Measurements from ENCODE around the gene GALNT17. TPM values are rescaled to one million over a fixed set of nuclear protein-coding genes. Genes with fewer than 3 reads are reported as not detected.

Gene GALNT17
- polyA plus RNA-seq, 2 of the 4 experiments (the other 2 are of a cell fraction) = not detected

DNA sequence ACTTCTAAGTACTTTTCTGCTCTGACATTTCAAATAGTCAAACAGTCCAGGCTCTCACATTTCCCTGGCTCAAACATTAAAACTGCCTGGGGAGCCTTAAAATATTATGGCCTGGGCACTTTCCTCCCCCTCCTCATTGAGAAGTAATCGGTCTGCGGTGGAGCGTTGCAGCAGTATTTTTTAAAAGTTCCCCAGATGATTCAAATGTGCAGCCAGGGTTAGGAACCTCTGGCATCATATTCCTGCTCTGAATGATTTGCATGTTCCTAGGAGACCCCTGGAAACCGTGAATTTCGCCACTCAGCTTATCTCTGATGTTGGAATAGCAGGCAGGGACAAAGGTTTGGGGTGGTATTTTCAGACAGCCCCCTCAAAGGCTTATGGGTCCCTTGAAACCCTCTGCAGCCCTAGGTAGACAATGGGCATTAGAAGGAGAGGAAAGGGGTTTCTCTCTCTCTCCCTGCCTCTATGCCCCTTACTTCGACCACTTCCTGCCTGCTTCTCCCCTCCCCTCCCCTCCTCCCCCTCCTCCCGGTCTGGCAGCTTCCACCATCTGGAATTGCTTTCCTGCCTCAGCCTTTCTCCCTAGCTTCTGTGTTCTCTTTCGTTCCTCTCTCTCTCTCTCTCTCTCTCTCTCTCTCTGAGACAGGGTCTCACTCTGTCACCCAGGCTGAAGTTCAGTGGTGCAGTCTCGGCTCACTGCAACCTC is 622.2 kb downstream of the GALNT17 start:
- TF ChIP-seq HDAC2 (IDR thresholded peaks at IDR 0.05) (no peak), MYC (IDR thresholded peaks at IDR 0.05; ENCODE audit: borderline replicate concordance, low read length) (no peak), MAFK (IDR thresholded peaks at IDR 0.05; ENCODE audit: partially characterized antibody) (no peak), FOSB (CRISPR knock-in tag; IDR thresholded peaks at IDR 0.05) (no peak), CBX8 (IDR thresholded peaks at IDR 0.05) (no peak), HEYL (CRISPR knock-in tag; IDR thresholded peaks at IDR 0.05) (no peak), KDM1A (IDR thresholded peaks at IDR 0.05; ENCODE audit: low read depth) (no peak), ESRRA (IDR thresholded peaks at IDR 0.05; ENCODE audit: borderline replicate concordance, low read length) (no peak), ZC3H11A (IDR thresholded peaks at IDR 0.05) (no peak), POLR2A (IDR thresholded peaks at IDR 0.05; ENCODE audit: low read length) (no peak), EHF (CRISPR knock-in tag; IDR thresholded peaks at IDR 0.05) (no peak)
- TF ChIP-seq, protein P1, sequence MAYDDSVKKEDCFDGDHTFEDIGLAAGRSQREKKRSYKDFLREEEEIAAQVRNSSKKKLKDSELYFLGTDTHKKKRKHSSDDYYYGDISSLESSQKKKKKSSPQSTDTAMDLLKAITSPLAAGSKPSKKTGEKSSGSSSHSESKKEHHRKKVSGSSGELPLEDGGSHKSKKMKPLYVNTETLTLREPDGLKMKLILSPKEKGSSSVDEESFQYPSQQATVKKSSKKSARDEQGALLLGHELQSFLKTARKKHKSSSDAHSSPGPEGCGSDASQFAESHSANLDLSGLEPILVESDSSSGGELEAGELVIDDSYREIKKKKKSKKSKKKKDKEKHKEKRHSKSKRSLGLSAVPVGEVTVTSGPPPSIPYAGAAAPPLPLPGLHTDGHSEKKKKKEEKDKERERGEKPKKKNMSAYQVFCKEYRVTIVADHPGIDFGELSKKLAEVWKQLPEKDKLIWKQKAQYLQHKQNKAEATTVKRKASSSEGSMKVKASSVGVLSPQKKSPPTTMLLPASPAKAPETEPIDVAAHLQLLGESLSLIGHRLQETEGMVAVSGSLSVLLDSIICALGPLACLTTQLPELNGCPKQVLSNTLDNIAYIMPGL (CRISPR knock-in tag; IDR thresholded peaks at IDR 0.05; ENCODE audit: borderline replicate concordance) = no peak
- TF ChIP-seq, protein P2, sequence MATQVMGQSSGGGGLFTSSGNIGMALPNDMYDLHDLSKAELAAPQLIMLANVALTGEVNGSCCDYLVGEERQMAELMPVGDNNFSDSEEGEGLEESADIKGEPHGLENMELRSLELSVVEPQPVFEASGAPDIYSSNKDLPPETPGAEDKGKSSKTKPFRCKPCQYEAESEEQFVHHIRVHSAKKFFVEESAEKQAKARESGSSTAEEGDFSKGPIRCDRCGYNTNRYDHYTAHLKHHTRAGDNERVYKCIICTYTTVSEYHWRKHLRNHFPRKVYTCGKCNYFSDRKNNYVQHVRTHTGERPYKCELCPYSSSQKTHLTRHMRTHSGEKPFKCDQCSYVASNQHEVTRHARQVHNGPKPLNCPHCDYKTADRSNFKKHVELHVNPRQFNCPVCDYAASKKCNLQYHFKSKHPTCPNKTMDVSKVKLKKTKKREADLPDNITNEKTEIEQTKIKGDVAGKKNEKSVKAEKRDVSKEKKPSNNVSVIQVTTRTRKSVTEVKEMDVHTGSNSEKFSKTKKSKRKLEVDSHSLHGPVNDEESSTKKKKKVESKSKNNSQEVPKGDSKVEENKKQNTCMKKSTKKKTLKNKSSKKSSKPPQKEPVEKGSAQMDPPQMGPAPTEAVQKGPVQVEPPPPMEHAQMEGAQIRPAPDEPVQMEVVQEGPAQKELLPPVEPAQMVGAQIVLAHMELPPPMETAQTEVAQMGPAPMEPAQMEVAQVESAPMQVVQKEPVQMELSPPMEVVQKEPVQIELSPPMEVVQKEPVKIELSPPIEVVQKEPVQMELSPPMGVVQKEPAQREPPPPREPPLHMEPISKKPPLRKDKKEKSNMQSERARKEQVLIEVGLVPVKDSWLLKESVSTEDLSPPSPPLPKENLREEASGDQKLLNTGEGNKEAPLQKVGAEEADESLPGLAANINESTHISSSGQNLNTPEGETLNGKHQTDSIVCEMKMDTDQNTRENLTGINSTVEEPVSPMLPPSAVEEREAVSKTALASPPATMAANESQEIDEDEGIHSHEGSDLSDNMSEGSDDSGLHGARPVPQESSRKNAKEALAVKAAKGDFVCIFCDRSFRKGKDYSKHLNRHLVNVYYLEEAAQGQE (IDR thresholded peaks at IDR 0.05) = no peak
- TF ChIP-seq, protein P3, sequence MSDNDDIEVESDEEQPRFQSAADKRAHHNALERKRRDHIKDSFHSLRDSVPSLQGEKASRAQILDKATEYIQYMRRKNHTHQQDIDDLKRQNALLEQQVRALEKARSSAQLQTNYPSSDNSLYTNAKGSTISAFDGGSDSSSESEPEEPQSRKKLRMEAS (IDR thresholded peaks at IDR 0.05) = no peak
- 33% methylated on average over 8 of the region's 9 CpGs for WGBS (ENCODE audit: missing lambda C conversion rate)
- no peaks in the 10 kb centered on the region for H3K4me1 ChIP-seq
- H3K27ac ChIP-seq = no peak overlapping the region
- peaks cover 2% of the 10 kb centered on the region; the same call in 1 of the 3 replicates for H3K9me3 ChIP-seq
- no peak for FAIRE-seq
- CTCF ChIA-PET = interaction anchor here (1.8 kb wide), 1 partner anchor 18 kb away, joined by 5 read pairs; no protein-coding TSS in a partner anchor
- POLR2A ChIA-PET = no interaction called here
- no peak overlapping the region for H3K4me2 ChIP-seq
- no peak overlapping the region for H3K4me3 ChIP-seq
- DNase-seq (ENCODE audit: low read depth in 1 of 2, low spot score in 1 of 2) = no peak
- no peak for ATAC-seq

DNA sequence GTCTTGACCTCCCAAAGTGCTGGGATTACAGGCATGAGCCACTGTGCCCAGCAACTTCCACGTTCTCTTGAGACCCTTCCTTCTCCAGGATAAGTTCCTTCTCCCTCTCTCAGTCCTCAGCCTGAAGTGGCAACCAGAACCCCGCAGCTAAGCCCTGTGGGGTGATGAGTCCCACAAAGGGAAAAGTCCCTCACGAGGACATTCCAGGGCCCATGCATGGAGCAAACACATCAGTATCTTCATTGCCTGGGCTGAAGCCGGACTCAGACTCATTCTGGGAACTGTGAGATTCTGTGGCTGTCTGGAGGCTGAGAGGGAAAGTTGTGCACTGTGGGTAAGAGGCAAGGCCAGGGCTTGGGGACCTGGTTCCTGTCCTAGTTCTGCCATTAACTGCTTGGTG is 622.9 kb downstream of the GALNT17 start:
- POLR2A ChIA-PET = no interaction called here
- H3K4me2 ChIP-seq = no peak overlapping the region
- no peak overlapping the region for H3K4me3 ChIP-seq
- DNase-seq (ENCODE audit: low read depth in 1 of 2, low spot score in 1 of 2) (no peak), FAIRE-seq (no peak), ATAC-seq (no peak)
- CTCF ChIA-PET = interaction anchor here (1.0 to 1.8 kb wide), 2 partner anchors 19 to 24 kb away, joined by 3 to 5 read pairs; no protein-coding TSS in a partner anchor
- H3K27ac ChIP-seq = no peak overlapping the region
- H3K4me1 ChIP-seq = no peaks in the 10 kb centered on the region
- 10% methylated on average over 4 of the region's 4 CpGs for WGBS (ENCODE audit: missing lambda C conversion rate)
- H3K9me3 ChIP-seq = peaks cover under 1% of the 10 kb centered on the region; the same call in 1 of the 3 replicates
- TF ChIP-seq TP53 (CRISPR knock-in tag; IDR thresholded peaks at IDR 0.05) = no peak
- TF ChIP-seq, protein P2 (IDR thresholded peaks at IDR 0.05) = no peak
- TF ChIP-seq RCOR1 (IDR thresholded peaks at IDR 0.05; ENCODE audit: low read depth, low read length) = no peak
- TF ChIP-seq MAFK (IDR thresholded peaks at IDR 0.05; ENCODE audit: partially characterized antibody) = no peak
- no peak for TF ChIP-seq CEBPB (IDR thresholded peaks at IDR 0.05)
- TF ChIP-seq FOSB (CRISPR knock-in tag; IDR thresholded peaks at IDR 0.05) = no peak
- TF ChIP-seq SMC3 (IDR thresholded peaks at IDR 0.05) = no peak
- no peak for TF ChIP-seq CBX2 (IDR thresholded peaks at IDR 0.05; ENCODE audit: borderline replicate concordance, low read depth)
- TF ChIP-seq, protein P4, sequence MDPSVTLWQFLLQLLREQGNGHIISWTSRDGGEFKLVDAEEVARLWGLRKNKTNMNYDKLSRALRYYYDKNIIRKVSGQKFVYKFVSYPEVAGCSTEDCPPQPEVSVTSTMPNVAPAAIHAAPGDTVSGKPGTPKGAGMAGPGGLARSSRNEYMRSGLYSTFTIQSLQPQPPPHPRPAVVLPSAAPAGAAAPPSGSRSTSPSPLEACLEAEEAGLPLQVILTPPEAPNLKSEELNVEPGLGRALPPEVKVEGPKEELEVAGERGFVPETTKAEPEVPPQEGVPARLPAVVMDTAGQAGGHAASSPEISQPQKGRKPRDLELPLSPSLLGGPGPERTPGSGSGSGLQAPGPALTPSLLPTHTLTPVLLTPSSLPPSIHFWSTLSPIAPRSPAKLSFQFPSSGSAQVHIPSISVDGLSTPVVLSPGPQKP (IDR thresholded peaks at IDR 0.05; ENCODE audit: low read depth, low read length) = no peak
- no peak for TF ChIP-seq RAD21 (conservative IDR thresholded peaks at IDR 0.05 in 1 of 2, IDR thresholded peaks at IDR 0.05 in 1 of 2)
- TF ChIP-seq KDM1A (IDR thresholded peaks at IDR 0.05; ENCODE audit: low read depth) = no peak
